Psoas muscle (tissue), 8 donors: ENCODE measurements around the gene EIF5AL1. TPM values are rescaled to one million over a fixed set of nuclear protein-coding genes. Genes with fewer than 3 reads are reported as not detected.
"Not testable (repeated sequence)": the region's sequence is repeated elsewhere in the genome, so short reads cannot be mapped to it uniquely, and the experiment has no call there.

Experiments
- ATAC-seq, 4 donors: fragments of 200-7000 bp; cut with Tn5 transposase; one replicate each; pipeline ENCODE4 v1.9.1; 2020; ENCODE audit warnings: moderate library complexity in 3 of 4, mild to moderate bottlenecking in 2 of 4
- DNase-seq, 2 donors: peaks; one replicate each; pipeline ENCODE4 v3.0.0-alpha.2; 2020
- H3K27ac ChIP-seq: fragments of 200-600 bp; one replicate; pipeline ENCODE4 v1.8.0; 2022
- H3K27me3 ChIP-seq, 3 donors: fragments of 200-600 bp in 1 of 3; one replicate each; pipeline versions ENCODE4 v1.6.1 to v1.8.0; 2013 to 2022; ENCODE audit warnings: low read length in 2 of 3, mild to moderate bottlenecking in 2 of 3, moderate library complexity in 1 of 3; ENCODE audit not compliant: insufficient read depth in 3 of 3
- H3K36me3 ChIP-seq, 2 donors: fragments of 200-600 bp in 1 of 2; one replicate each; pipeline versions ENCODE4 v1.6.1 to v1.8.0; 2013 to 2022; ENCODE audit warnings: low read depth in 1 of 2, mild to moderate bottlenecking in 1 of 2, moderate library complexity in 1 of 2; ENCODE audit not compliant: insufficient read depth in 1 of 2
- H3K4me1 ChIP-seq: fragments of 200-600 bp; one replicate; pipeline ENCODE4 v1.8.0; 2022
- H3K4me3 ChIP-seq: fragments of 200-600 bp; one replicate; pipeline ENCODE4 v1.8.0; 2022; ENCODE audit warnings: mild to moderate bottlenecking
- H3K9me3 ChIP-seq: fragments of 200-600 bp; one replicate; pipeline ENCODE4 v1.8.0; 2022
- WGBS, 3 donors: extraction: QIAGEN DNeasy Blood & Tissue Kit; methylation state at CpG; one replicate each; pipeline versions ENCODE4 v1.1.6 to v1.1.7; 2013; 5-methylcytosine and 5-hydroxymethylcytosine counted together
- intact Hi-C, 2 donors: fragments of 100-400 bp; cut with DNase I; formaldehyde crosslinking; loops; one replicate each; pipeline versions ENCODE4 v1.11.0 to v1.14.2; 2022
- long read RNA-seq, 2 donors: library from polyadenylated mRNA; unstranded; transcript quantifications; one replicate each; pipeline ENCODE4 v2.0.0, GENCODE V29; 2021
- polyA plus RNA-seq, 3 donors: library from polyadenylated mRNA; stranded (reverse); fragments of 200-250 nt; gene quantifications; one replicate each; pipeline ENCODE4 v1.2.3, GENCODE V29; 2013
- total RNA-seq, 4 donors: library from RNA; stranded (reverse); fragmentation: NEBNext Ultra II Directional in 2 of 4; extraction: Animal tissue kit (Norgen Biotek cat#: 25700) in 2 of 4; gene quantifications; one replicate each; pipeline versions ENCODE4 v1.2.1 to v1.2.4, GENCODE V29; 2021 to 2023
- TF ChIP-seq, protein P1 (sequence below): fragments of 200-600 bp; IDR thresholded peaks from one replicate; pipeline ENCODE4 v1.8.0; 2022; ENCODE audit warnings: antibody characterized with exemption
- donor health status: healthy with polysubstance abuse.
- donor health status: DM: no; HTN: no; CAD: no; lungs with moderate emphysema.
- donor health status: Bipolar disorder and iron deficiency.
- donor health status: healthy.
- donor health status: DM: yes; HTN: yes; CAD: no.
- donor health status: DM: no; HTN: no; CAD: no.
- donor health status: DM: no; HTN: no; CAD: no.
- donor health status: DM: yes; HTN: yes; CAD: no.

EIF5AL1 gene
- total RNA-seq, result under 1 TPM; 0.18 to 0.90 (median 0.34) TPM
- 1 to 10 TPM in 1 of 3 donors, under 1 TPM in 2; 0.93 to 1.9 (median 0.96) TPM for polyA plus RNA-seq
- long read RNA-seq, donor 1, partial matches to known transcripts, result 0 of 1 reads
- long read RNA-seq, donor 1, other reads (novel, unspliced or antisense), result 0 of 1 reads
- long read RNA-seq, donor 2, transcript EIF5AL1-201 (1 exons, 3,840 nt), result major isoform, 8 of 8 reads
- long read RNA-seq, donor 2, partial matches to known transcripts, result 0 of 8 reads
- long read RNA-seq, donor 2, other reads (novel, unspliced or antisense), result 0 of 8 reads

GRCh38 chr10:79511891-79512583 is at the start of gene EIF5AL1:
Gene EIF5AL1 (plus strand): TSS chr10:79512533. CDS start chr10:79512650, 117 bp downstream.
- H3K9me3 ChIP-seq, H3K4me3 ChIP-seq, H3K4me1 ChIP-seq, DNase-seq, H3K36me3 ChIP-seq, H3K27ac ChIP-seq, H3K27me3 ChIP-seq, intact Hi-C loops: not testable (repeated sequence)
- ATAC-seq, result peak in 2 of 4 donors; percentile 52 to 53
- 82 to 90% (median 86%) methylated on average over 15 to 16 of the region's 17 CpGs for WGBS, 3 donors

DNA sequence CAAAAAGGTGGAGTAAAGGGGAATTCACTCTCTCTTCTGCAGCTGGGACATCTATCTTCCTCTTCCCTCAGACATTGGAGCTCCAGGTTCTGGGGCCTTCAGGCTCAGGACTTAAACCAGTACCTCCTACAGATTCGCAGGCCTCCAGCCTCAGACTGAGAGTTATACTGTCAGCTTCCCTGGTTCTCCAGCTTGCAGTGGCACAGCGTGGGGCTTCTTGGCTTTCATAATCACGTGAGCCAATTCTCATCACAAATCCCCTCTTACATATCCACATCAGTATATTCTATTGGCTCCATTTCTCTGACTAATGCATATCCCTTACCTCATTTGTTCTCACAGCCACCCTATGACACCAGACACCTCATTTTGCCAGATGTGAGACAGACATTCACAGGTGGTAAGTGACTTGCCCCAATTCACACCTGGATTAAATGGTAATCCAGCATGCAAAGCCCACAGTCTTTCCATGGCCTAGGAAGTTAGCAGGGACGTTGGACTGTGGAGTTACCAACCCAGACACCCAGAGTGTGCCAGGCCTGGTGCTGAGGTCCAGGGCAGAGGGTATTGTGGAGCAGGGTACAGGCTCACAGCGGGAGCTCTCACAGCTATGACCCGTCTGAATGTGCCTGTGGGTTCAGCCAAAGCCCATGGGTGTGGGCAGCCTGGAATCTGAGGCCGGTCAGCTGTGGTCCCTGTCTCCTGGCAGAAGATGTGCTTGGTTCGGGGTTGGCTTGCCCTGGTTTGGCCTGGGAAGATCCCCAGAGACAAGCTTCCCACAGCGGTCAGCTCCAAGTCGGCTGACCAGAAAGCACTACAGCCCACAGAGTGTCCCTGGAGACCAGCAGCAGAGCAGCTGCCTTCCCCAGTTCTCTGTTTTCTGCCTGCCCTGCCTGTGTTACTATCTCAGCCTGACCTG is 48.5 kb upstream of the EIF5AL1 start:
- peaks cover 17% of the 10 kb centered on the region for H3K4me1 ChIP-seq
- no peak overlapping the region for H3K4me3 ChIP-seq
- 25 to 39% (median 29%) methylated on average over 10 of the region's 10 CpGs for WGBS, 3 donors
- no peaks in the 10 kb centered on the region for H3K9me3 ChIP-seq
- TF ChIP-seq, protein P1, sequence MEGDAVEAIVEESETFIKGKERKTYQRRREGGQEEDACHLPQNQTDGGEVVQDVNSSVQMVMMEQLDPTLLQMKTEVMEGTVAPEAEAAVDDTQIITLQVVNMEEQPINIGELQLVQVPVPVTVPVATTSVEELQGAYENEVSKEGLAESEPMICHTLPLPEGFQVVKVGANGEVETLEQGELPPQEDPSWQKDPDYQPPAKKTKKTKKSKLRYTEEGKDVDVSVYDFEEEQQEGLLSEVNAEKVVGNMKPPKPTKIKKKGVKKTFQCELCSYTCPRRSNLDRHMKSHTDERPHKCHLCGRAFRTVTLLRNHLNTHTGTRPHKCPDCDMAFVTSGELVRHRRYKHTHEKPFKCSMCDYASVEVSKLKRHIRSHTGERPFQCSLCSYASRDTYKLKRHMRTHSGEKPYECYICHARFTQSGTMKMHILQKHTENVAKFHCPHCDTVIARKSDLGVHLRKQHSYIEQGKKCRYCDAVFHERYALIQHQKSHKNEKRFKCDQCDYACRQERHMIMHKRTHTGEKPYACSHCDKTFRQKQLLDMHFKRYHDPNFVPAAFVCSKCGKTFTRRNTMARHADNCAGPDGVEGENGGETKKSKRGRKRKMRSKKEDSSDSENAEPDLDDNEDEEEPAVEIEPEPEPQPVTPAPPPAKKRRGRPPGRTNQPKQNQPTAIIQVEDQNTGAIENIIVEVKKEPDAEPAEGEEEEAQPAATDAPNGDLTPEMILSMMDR, result no peak
- ATAC-seq (peak; percentile 66 to 87 (median 76)), DNase-seq (peak; percentile 60 to 84)
- peak overlapping the region; percentile 71 for H3K27ac ChIP-seq
- no peaks in the 10 kb centered on the region for H3K27me3 ChIP-seq
- intact Hi-C loops, result no loop called here
- H3K36me3 ChIP-seq, result no peaks in the 10 kb centered on the region

GRCh38 chr10:79465341-79465740 is 47.0 kb upstream of the EIF5AL1 start:
- 93 to 100% (median 93%) methylated on average over 3 of the region's 3 CpGs for WGBS, 3 donors
- H3K4me1 ChIP-seq, result peaks cover 17% of the 10 kb centered on the region
- ATAC-seq, result no peak
- no peak overlapping the region for H3K27ac ChIP-seq
- no peak for DNase-seq
- H3K27me3 ChIP-seq, result no peaks in the 10 kb centered on the region
- no peak overlapping the region for H3K4me3 ChIP-seq
- intact Hi-C loops, result loop anchor here in 1 of 2 donors (5.0 kb wide), 1 partner anchor 548 kb away; no protein-coding TSS in a partner anchor
- no peaks in the 10 kb centered on the region for H3K36me3 ChIP-seq
- H3K9me3 ChIP-seq, result no peaks in the 10 kb centered on the region
- TF ChIP-seq, protein P1, result no peak

DNA sequence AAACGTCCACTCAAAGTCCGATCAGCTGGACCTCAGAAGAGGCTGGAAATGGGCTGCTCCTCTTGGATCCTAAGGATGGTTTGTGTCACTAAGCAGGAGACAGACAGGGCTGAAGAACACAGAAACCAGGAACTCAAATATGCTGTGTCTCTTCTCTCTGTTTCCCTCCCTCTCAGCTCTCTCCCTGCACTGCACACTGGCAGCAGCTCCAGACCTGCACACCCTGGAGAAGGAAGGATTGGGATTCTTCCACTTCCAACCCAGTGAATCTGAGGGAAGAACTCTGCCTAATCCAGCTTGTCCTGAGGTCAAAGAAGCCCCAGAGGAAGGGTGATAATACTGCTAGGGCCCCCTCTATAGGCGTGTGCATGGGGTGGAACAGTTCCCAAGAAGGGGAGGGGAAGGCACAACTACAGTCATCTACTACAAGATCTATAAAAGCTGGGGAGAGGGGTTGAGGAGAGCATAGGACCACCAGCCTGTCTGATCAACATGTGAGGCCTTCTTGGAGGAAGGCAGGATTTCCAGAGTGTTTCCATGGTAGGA is 44.2 kb upstream of the EIF5AL1 start:
- Histone ChIP-seq H3K27me3 (no peaks in the 10 kb centered on the region), H3K4me1 (peaks cover 17% of the 10 kb centered on the region), H3K27ac (no peak overlapping the region), H3K9me3 (no peaks in the 10 kb centered on the region), H3K36me3 (no peaks in the 10 kb centered on the region), H3K4me3 (no peak overlapping the region)
- intact Hi-C loops, result loop anchor here in 1 of 2 donors (5.0 kb wide), 1 partner anchor 551 kb away; no protein-coding TSS in a partner anchor
- WGBS, 3 donors, result 50 to 90% (median 62%) methylated on average over 3 of the region's 3 CpGs
- DNase-seq, result no peak
- ATAC-seq, result no peak
- TF ChIP-seq, protein P1, result no peak
